HFF-Myc (cell line): ENCODE measurements around the gene SCGB1A1.
"Not testable (repeated sequence)": the region's sequence is repeated elsewhere in the genome, so short reads cannot be mapped to it uniquely, and the experiment has no call there.

Source experiments
- DNase-seq: peaks from one replicate; pipeline ENCODE4 v3.0.0-alpha.2; 2011; ENCODE audit warnings: low read depth; ENCODE audit errors: extremely low read depth
- H3K4me3 ChIP-seq: replicated peaks from 2 replicates; pipeline ENCODE4 v1.5.1; 2011; ENCODE audit warnings: low read depth, mild to moderate bottlenecking, control low read depth, low read length
- CTCF ChIP-seq: IDR thresholded peaks from 2 replicates; pipeline ENCODE4 v1.5.1; 2012; ENCODE audit warnings: mild to moderate bottlenecking, low read depth, low read length, control low read depth; ENCODE audit errors: missing control alignments

Gene SCGB1A1

GRCh38 chr11:62380821-62381245 lies 38.0 kb upstream of the SCGB1A1 start:
- DNase-seq = peak; percentile 58
- not testable (repeated sequence) for H3K4me3 ChIP-seq
- TF ChIP-seq CTCF = peak; percentile 63

DNA sequence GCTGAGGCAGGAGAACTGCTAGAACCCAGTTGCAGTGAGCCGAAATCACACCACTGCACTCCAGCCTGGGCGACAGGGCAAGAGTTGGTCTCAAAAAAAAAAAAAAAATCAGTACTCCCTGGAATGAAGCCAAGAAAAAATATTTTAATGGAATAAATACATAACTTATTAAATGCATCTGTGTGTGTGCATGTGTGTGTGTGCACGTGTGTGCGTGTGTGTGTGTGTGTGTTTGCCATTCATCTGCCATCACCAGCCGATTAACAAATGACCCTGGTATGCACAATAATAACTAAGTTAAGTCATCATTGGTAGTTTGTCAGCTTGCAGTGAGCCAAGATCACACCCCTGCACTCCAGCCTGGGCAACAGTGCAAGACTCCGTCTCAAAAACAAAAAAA lies 35.0 kb upstream of the SCGB1A1 start:
- TF ChIP-seq CTCF = no peak
- no peak for DNase-seq
- no peak overlapping the region for H3K4me3 ChIP-seq

- H3K4me3 ChIP-seq, DNase-seq: not testable (repeated sequence)
Observed at GRCh38 chr11:62386083-62386482, 32.8 kb upstream of the SCGB1A1 start.

- TF ChIP-seq CTCF = no peak
- no peak overlapping the region for H3K4me3 ChIP-seq
- no peak for DNase-seq
Observed at GRCh38 chr11:62387381-62387780, 31.5 kb upstream of the SCGB1A1 start.

GRCh38 chr11:62388999-62389398 lies 29.8 kb upstream of the SCGB1A1 start:
- DNase-seq = no peak

GRCh38 chr11:62390237-62390636 lies 28.6 kb upstream of the SCGB1A1 start:
- no peak overlapping the region for H3K4me3 ChIP-seq
- no peak for TF ChIP-seq CTCF
- no peak for DNase-seq

More at GRCh38 chr11:62388999-62389398, 29.8 kb upstream of the SCGB1A1 start:
- no peak for TF ChIP-seq CTCF
- no peak overlapping the region for H3K4me3 ChIP-seq

DNA sequence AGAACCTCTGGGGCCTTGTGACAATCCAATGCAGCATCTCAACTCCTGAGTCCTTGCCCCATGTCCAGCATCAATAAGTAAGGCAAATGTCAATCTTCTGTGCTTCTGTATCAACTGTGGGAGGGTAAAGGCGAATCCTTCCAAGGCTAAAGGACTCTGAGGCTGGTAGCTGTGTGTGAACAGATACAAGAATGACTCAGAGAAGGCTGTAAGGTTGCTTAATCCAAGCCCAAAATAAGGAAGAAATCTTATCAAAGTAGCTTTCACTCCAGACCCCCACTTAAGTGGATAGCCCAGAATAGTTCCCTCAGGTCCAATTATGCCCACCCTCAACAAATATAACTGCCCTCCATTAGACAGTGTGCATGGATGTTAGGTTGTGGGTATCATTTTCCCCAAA lies 28.1 kb upstream of the SCGB1A1 start:
- no peak for TF ChIP-seq CTCF
- no peak for DNase-seq
- no peak overlapping the region for H3K4me3 ChIP-seq
